BLaER1 treated with 17β-estradiol and CSF1 and Interleukin-3, amounts not matched to agents 10 nM and 100 nM (cell line): Measurements from ENCODE around the gene ADAMTS9.

ENCODE experiments used
- H3K27ac ChIP-seq, 11 experiments: shearing (Covaris generic); formaldehyde crosslinking; 2 replicates each; pipeline ENCODE4 v1.8.1; 2022
- H3K27me3 ChIP-seq, 11 experiments: shearing (Covaris generic); formaldehyde crosslinking; 2 replicates each; pipeline ENCODE4 v1.8.1; 2022
- H3K36me3 ChIP-seq, 11 experiments: shearing (Covaris generic); formaldehyde crosslinking; 2 replicates each; pipeline ENCODE4 v1.8.1; 2022
- H3K4me1 ChIP-seq, 10 experiments: shearing (Covaris generic); formaldehyde crosslinking; 2 replicates each; pipeline ENCODE4 v1.8.1; 2022
- H3K4me2 ChIP-seq, 11 experiments: shearing (Covaris generic); formaldehyde crosslinking; 2 replicates each; pipeline ENCODE4 v1.8.1; 2022
- H3K4me3 ChIP-seq, 10 experiments: shearing (Covaris generic); formaldehyde crosslinking; 2 replicates each; pipeline ENCODE4 v1.8.1; 2022
- H3K9ac ChIP-seq, 11 experiments: shearing (Covaris generic); formaldehyde crosslinking; 2 replicates each; pipeline ENCODE4 v1.8.1; 2022
- H3K9me3 ChIP-seq, 11 experiments: shearing (Covaris generic); formaldehyde crosslinking; replicated peaks in 1 of 11; 2 replicates each; pipeline ENCODE4 v1.8.1; 2022
- H4K20me1 ChIP-seq, 11 experiments: shearing (Covaris generic); formaldehyde crosslinking; 2 replicates each; pipeline ENCODE4 v1.8.1; 2022
- Cebpa-rat ChIP-seq, 11 experiments: shearing (Covaris generic); IDR thresholded peaks; 2 replicates each; pipeline ENCODE4 v1.8.1; 2022

The ADAMTS9 gene

DNA sequence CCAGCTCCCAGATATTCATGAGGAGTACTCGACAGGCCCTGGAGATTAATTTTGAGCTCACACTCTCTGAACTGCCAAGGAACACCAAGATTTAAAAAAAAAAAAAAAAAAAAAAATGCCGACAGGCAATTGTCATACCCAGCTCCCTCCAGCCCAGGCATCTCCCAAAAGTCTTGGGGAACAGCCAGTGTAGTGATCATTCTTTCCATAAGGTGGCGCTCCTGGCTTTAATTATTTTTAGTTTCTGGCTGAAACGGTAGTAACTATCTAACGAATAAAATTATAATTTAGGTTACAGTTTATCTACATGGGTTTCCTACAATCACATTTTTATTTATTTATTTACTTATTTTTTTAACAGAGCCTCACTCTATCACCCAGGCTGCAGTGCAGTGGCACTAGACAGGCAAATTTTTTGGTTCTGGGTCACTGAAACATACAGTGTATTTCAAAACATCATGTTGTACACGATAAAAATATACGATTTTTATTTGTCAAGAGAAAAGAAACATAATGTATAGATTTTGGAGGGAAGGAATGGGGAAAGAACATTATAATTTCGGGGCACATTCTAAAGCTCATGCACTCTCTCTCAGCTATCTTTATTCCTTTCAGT lies 157.3 kb downstream of the ADAMTS9 start:
- Histone ChIP-seq H3K4me3 (no peak overlapping the region), H3K27me3 (no peaks in the 10 kb centered on the region), H3K9me3 (no peaks in the 10 kb centered on the region), H4K20me1 (no peaks in the 10 kb centered on the region; a peak in 1 of 22 replicates), H3K36me3 (no peaks in the 10 kb centered on the region), H3K4me1 (peaks cover 0 to 5% (median 2%) of the 10 kb centered on the region in 10 experiments; a peak in 2 of 20 replicates), H3K9ac (no peak overlapping the region), H3K4me2 (no peak overlapping the region), H3K27ac (no peak overlapping the region)
- TF ChIP-seq Cebpa-rat (IDR thresholded peaks at IDR 0.05) = no peak

DNA sequence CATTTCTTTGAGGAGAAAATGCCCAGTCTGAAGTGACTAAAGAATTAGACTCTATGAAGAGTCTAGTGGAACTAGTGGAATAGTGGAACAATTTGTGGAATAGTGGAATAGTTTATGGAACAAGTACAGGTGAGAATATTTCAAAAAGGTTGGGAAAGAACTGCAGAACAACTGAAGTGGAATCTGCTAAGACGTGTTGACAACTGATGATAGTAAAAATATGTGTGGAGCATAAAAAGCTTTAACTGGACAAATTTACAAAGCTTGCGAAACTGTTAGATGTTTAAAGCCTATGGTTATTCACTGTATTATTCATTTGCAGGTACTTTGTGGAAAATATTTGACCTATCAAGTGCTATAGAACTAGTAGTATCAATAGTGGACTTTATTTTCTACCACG lies 164.5 kb downstream of the ADAMTS9 start:
- H3K4me3 ChIP-seq = no peak overlapping the region
- H3K9ac ChIP-seq = no peak overlapping the region
- no peak for TF ChIP-seq Cebpa-rat (IDR thresholded peaks at IDR 0.05)
- H3K4me2 ChIP-seq = no peak overlapping the region
- H3K27me3 ChIP-seq = no peaks in the 10 kb centered on the region
- no peaks in the 10 kb centered on the region for H4K20me1 ChIP-seq
- no peaks in the 10 kb centered on the region; a peak in 1 of 22 replicates for H3K36me3 ChIP-seq
- peaks cover 14 to 33% (median 25%) of the 10 kb centered on the region in 11 experiments for H3K9me3 ChIP-seq
- peaks cover 0 to 11% (median 0%) of the 10 kb centered on the region in 10 experiments; a peak in 3 of 20 replicates for H3K4me1 ChIP-seq
- no peak overlapping the region for H3K27ac ChIP-seq

DNA sequence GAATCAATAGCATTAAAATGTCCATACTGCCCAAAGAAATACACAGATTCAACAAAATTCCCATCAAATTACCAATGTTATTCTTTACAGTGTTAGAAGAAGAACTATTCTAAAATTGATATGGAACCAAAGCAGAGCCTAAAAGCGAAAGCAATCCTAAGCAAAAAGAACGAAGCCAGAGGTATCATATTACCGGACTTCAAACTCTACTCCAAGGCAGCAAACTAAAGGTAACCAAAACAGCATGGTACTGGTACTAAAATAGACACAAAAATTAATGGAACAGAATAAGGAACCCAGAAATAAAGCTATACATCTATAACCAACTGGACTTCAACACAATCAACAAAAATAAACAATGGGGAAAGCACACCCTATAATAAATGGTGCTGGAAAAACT lies 167.5 kb downstream of the ADAMTS9 start:
- Histone ChIP-seq H3K36me3 (no peaks in the 10 kb centered on the region; a peak in 1 of 22 replicates), H3K9me3 (peaks cover 14 to 33% (median 25%) of the 10 kb centered on the region in 11 experiments), H3K4me2 (no peak overlapping the region), H3K4me3 (no peak overlapping the region), H3K27me3 (no peaks in the 10 kb centered on the region), H4K20me1 (no peaks in the 10 kb centered on the region), H3K9ac (no peak overlapping the region), H3K27ac (no peak overlapping the region), H3K4me1 (peaks cover 0 to 14% (median 0%) of the 10 kb centered on the region in 10 experiments; a peak in 3 of 20 replicates)
- TF ChIP-seq Cebpa-rat (IDR thresholded peaks at IDR 0.05) = no peak

DNA sequence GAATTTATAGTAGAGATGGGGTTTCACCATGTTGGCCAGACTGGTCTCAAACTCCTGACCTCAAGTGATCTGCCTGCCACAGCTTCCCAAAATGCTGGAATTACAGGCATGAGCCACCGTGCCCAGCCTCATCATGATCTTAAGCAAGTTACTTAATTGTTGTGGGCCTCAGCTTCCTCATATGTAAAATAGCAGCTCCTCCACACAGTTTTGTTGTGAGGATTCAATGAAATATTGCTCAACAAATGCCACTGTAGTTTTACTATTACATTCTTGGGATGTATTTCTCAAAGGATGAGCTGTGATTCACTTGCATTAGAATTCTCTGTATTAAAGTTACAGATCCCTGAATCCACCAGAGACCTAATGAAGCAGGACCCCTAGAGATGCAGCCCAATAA lies 168.8 kb downstream of the ADAMTS9 start:
- peaks cover 0 to 14% (median 0%) of the 10 kb centered on the region in 10 experiments; a peak in 3 of 20 replicates for H3K4me1 ChIP-seq
- no peak for TF ChIP-seq Cebpa-rat (IDR thresholded peaks at IDR 0.05)
- H3K9ac ChIP-seq = no peak overlapping the region
- no peak overlapping the region for H3K4me3 ChIP-seq
- no peaks in the 10 kb centered on the region; a peak in 1 of 22 replicates for H3K36me3 ChIP-seq
- H3K4me2 ChIP-seq = peak overlapping the region in 2 of 11 experiments; percentile 34 to 43; a peak in 4 of 22 replicates
- no peak overlapping the region for H3K27ac ChIP-seq
- H3K27me3 ChIP-seq = no peaks in the 10 kb centered on the region
- H4K20me1 ChIP-seq = no peaks in the 10 kb centered on the region
- peaks cover 14 to 30% (median 21%) of the 10 kb centered on the region in 11 experiments for H3K9me3 ChIP-seq

DNA sequence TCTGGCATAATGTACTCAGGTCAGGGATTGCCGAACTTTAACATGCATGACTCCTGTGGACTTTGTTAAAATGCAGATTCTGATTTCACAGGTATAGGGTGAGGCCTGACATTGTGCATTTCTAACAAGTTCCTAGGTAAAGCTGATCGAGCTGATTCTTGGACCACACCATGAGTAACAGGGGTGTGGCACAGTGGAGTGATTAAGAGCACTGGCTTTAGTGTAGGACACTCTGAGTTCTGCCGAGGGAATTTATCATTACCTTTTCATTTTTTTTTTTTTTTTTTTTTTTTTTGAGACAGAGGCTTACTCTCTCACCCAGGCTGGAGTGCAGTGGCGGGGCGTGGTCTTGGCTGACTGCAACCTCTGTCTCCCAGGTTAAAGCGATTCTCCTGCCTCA lies 169.3 kb downstream of the ADAMTS9 start:
- Histone ChIP-seq H3K4me1 (peaks cover 0 to 14% (median 0%) of the 10 kb centered on the region in 10 experiments; a peak in 3 of 20 replicates), H3K36me3 (no peaks in the 10 kb centered on the region; a peak in 1 of 22 replicates), H3K27ac (no peak overlapping the region), H3K4me2 (peak overlapping the region in 2 of 11 experiments; percentile 34 to 43; a peak in 4 of 22 replicates), H3K27me3 (no peaks in the 10 kb centered on the region), H3K9me3 (peaks cover 10 to 26% (median 20%) of the 10 kb centered on the region in 11 experiments), H3K4me3 (no peak overlapping the region), H4K20me1 (no peaks in the 10 kb centered on the region), H3K9ac (no peak overlapping the region)
- no peak for TF ChIP-seq Cebpa-rat (IDR thresholded peaks at IDR 0.05)

DNA sequence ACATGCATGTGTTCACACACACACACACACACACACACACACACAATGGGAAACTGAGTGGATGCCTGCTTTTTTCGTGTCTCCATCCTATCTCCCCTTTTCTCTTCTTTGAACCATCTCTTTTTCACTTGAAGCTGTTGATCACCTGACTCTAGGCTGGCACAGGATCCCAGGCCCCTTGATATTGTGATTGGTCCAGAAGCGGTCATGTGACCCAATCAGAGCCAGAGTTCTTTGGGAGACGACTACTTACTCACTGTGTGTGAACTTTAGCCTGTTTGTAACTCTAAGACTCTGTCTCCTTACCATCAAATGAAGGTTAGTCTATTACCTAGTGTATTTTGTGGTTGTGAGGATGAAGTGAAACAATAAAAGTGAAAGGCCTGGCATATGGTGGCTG lies 172.9 kb downstream of the ADAMTS9 start:
- Histone ChIP-seq H4K20me1 (no peaks in the 10 kb centered on the region), H3K27ac (no peak overlapping the region), H3K9me3 (peaks cover 0 to 8% (median 0%) of the 10 kb centered on the region in 11 experiments; a peak in 2 of 22 replicates), H3K4me3 (no peak overlapping the region), H3K4me1 (peaks cover 0 to 14% (median 0%) of the 10 kb centered on the region in 10 experiments; a peak in 3 of 20 replicates), H3K36me3 (no peaks in the 10 kb centered on the region), H3K27me3 (no peaks in the 10 kb centered on the region), H3K4me2 (no peak overlapping the region), H3K9ac (no peak overlapping the region)
- no peak for TF ChIP-seq Cebpa-rat (IDR thresholded peaks at IDR 0.05)

DNA sequence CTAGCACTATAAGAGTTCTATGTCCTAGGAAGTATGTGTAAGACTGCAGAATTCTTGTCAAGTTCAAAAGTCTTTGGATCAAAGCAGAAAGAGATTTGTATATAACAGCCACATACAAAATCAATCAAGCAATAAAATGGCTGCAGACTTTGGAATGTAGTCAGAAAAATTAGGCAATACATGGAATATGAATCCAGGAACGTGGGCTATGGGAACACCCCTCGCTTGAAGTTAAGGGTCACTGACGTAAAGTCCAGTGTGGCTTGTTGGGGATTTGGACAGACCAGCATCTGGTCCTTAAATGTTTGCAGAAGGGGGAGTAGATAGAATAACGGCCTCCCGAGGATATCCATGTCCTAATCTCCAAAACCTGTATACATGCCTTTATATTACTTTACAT lies 178.6 kb downstream of the ADAMTS9 start:
- Histone ChIP-seq H3K36me3 (no peaks in the 10 kb centered on the region), H4K20me1 (no peaks in the 10 kb centered on the region), H3K4me2 (no peak overlapping the region), H3K27ac (no peak overlapping the region), H3K4me3 (no peak overlapping the region), H3K27me3 (peaks cover 0 to 9% (median 0%) of the 10 kb centered on the region in 11 experiments; a peak in 1 of 22 replicates), H3K9ac (no peak overlapping the region), H3K4me1 (peaks cover 0 to 17% (median 9%) of the 10 kb centered on the region in 10 experiments; a peak in 12 of 20 replicates), H3K9me3 (peaks cover 0 to 7% (median 0%) of the 10 kb centered on the region in 11 experiments; a peak in 1 of 22 replicates)
- no peak for TF ChIP-seq Cebpa-rat (IDR thresholded peaks at IDR 0.05)

DNA sequence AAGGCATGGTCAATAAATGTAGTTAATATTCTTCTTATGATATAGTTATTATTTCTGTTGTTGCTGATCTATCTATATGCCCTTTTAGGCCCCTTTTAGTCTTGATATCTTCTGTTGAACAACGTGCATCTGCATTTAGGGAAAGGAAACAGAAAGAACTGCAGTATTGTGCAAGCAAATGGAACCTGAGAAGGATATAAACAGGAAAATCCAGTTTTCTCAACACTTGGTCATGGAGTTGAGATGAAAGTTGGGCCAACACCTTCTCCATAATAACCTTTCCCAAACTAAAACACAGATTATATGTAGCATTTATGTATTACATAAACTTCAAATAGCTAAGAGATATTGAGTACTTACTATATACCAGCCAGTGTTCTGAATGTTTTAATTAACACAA lies 179.7 kb downstream of the ADAMTS9 start:
- H3K4me3 ChIP-seq = no peak overlapping the region
- H3K27ac ChIP-seq = no peak overlapping the region
- H3K4me1 ChIP-seq = peaks cover 0 to 17% (median 9%) of the 10 kb centered on the region in 10 experiments; a peak in 12 of 20 replicates
- H3K9me3 ChIP-seq = peaks cover 0 to 11% (median 0%) of the 10 kb centered on the region in 11 experiments; a peak in 3 of 22 replicates
- H3K4me2 ChIP-seq = no peak overlapping the region
- no peak overlapping the region for H3K9ac ChIP-seq
- H3K36me3 ChIP-seq = no peaks in the 10 kb centered on the region
- no peak for TF ChIP-seq Cebpa-rat (IDR thresholded peaks at IDR 0.05)
- H3K27me3 ChIP-seq = peaks cover 0 to 9% (median 0%) of the 10 kb centered on the region in 11 experiments; a peak in 1 of 22 replicates
- H4K20me1 ChIP-seq = no peaks in the 10 kb centered on the region

DNA sequence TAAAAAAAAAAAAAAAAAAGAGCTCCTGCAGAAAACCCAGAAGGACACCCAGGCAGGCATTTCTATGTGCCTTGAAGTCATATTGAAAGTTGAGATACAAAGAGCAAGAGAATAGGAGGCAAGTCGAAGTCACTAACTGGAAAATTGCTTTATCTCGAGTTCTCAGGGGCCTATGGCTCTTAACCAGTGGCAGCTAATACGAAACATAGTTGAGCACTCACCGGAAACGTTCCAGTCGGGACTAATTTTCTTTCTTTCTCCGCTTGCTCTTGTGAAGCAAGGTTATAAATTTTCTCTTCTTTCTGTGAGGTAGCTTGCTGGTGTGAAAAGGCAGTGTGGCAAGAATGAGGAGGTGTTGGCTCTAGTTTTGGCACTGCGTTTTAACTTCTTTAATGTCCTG lies 181.5 kb downstream of the ADAMTS9 start:
- no peak for TF ChIP-seq Cebpa-rat (IDR thresholded peaks at IDR 0.05)
- no peak overlapping the region for H3K27ac ChIP-seq

More for the DNA sequence above, 181.5 kb downstream of the ADAMTS9 start:
- Histone ChIP-seq H3K4me3 (no peak overlapping the region), H3K36me3 (no peaks in the 10 kb centered on the region), H3K9ac (no peak overlapping the region), H3K4me2 (no peak overlapping the region; a peak in 1 of 22 replicates), H3K9me3 (peaks cover 0 to 11% (median 0%) of the 10 kb centered on the region in 11 experiments; a peak in 3 of 22 replicates), H3K4me1 (peaks cover 0 to 17% (median 9%) of the 10 kb centered on the region in 10 experiments; a peak in 12 of 20 replicates), H3K27me3 (peaks cover 0 to 9% (median 0%) of the 10 kb centered on the region in 11 experiments; a peak in 1 of 22 replicates), H4K20me1 (no peaks in the 10 kb centered on the region)
